Esophagus muscularis mucosa (tissue), 4 donors: ENCODE results near the gene ENPP6. TPM values are rescaled to one million over a fixed set of nuclear protein-coding genes. Genes with fewer than 3 reads are reported as not detected.

Experiments
- DNase-seq: peaks from one replicate; pipeline ENCODE4 v3.0.0-alpha.2; 2017; ENCODE audit errors: extremely low spot score
- H3K27ac ChIP-seq, 4 donors: fragments of 200-600 bp; sonication (generic); replicated peaks in 1 of 4; 1 replicate in 3 of 4; 2 replicates in 1 of 4; pipeline ENCODE4 v1.5.1; 2016 to 2019; ENCODE audit warnings: mild to moderate bottlenecking in 1 of 4
- H3K27me3 ChIP-seq, 4 donors: fragments of 200-600 bp; sonication (generic); one replicate each; pipeline versions ENCODE4 v1.5.1 to v1.6.0; 2016 to 2019
- H3K36me3 ChIP-seq, 4 donors: fragments of 200-600 bp; sonication (generic); one replicate each; pipeline ENCODE4 v1.5.1; 2016 to 2019
- H3K4me1 ChIP-seq, 4 donors: fragments of 200-600 bp; sonication (generic); one replicate each; pipeline ENCODE4 v1.5.1; 2016 to 2019
- H3K4me3 ChIP-seq, 4 donors: fragments of 200-600 bp; sonication (generic); 1 replicate in 2 of 4; 2 replicates in 2 of 4; pipeline ENCODE4 v1.5.1; 2016 to 2019; ENCODE audit warnings: mild to moderate bottlenecking in 4 of 4, moderate library complexity in 1 of 4
- H3K9me3 ChIP-seq, 4 donors: fragments of 200-600 bp; sonication (generic); 1 replicate in 3 of 4; 2 replicates in 1 of 4; pipeline ENCODE4 v1.5.1; 2016 to 2019
- EP300 ChIP-seq: sonication (generic); formaldehyde crosslinking; IDR thresholded peaks from one replicate; pipeline ENCODE4 v1.6.1; 2017; ENCODE audit warnings: antibody characterized with exemption
- POLR2A ChIP-seq: fragments of 450-650 bp; IDR thresholded peaks from one replicate; pipeline ENCODE4 v1.6.1; 2017; ENCODE audit warnings: antibody characterized with exemption, moderate library complexity, mild to moderate bottlenecking, low read depth
- POLR2AphosphoS5 ChIP-seq, 2 donors: sonication (generic); formaldehyde crosslinking; IDR thresholded peaks; one replicate each; pipeline ENCODE4 v1.6.1; 2017; ENCODE audit warnings: antibody characterized with exemption in 2 of 2
- WGBS: methylation state at CpG from one replicate; pipeline ENCODE4 v1.1.5; 2018; 5-methylcytosine and 5-hydroxymethylcytosine counted together
- intact Hi-C: fragments of 100-400 bp; cut with DNase I; formaldehyde crosslinking; loops from one replicate; pipeline ENCODE4 v1.15.1; 2023
- total RNA-seq, 4 donors: library from RNA; depleted of rRNA; stranded (reverse); fragments of >200 nt; gene quantifications; one replicate each; pipeline versions ENCODE4 v1.1.0 to v1.2.1, GENCODE V29; 2016
- TF ChIP-seq, protein P1 (sequence below), 3 experiments: fragments of 200-600 bp in 2 of 3; fragments of 450-650 bp in 1 of 3; sonication (generic) in 2 of 3; IDR thresholded peaks; one replicate each; pipeline ENCODE4 v1.5.1; 2017 to 2019; ENCODE audit warnings: antibody characterized with exemption in 3 of 3, mild to moderate bottlenecking in 2 of 3, moderate library complexity in 1 of 3

The ENPP6 gene
- total RNA-seq = 1 to 10 TPM in 1 of 4 donors, under 1 TPM in 3; 0.42 to 1.1 (median 0.92) TPM

DNA sequence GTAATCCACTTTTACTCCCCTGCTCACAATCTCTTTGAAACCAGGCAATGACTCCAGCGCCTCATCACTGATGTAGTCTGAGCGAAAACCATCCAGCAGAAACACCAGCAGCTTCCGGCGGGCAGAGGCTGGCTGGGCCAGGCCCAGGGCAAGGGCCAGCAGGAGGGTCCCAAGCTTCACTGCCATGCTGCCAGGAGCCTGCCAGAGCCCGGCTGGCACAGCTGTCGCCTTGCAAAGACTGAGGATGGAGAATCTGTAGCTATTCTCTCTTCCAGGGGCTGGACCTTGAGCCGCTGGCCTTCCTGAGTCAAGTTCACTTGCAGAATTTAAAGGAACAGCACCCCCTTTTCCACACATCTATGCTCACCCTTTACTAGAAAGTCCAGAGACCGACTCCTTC is at the start of gene ENPP6:
Gene ENPP6 (minus strand): TSS at position 240 of the 400 bp plus-strand sequence. CDS start 54 bp downstream, at position 186.
- H3K27ac ChIP-seq = no peak within 1 kb of the TSS
- H3K4me1 ChIP-seq = no peaks in the 10 kb centered on the region
- intact Hi-C loops = no loop called here
- H3K27me3 ChIP-seq = peaks cover 0 to 10% (median 0%) of the 10 kb centered on the region in 4 donors
- DNase-seq = peak; percentile 74
- H3K4me3 ChIP-seq = peak within 1 kb of the TSS in 3 of 4 donors; percentile 16 to 41 (median 20)
- TF ChIP-seq POLR2AphosphoS5 (IDR thresholded peaks at IDR 0.05) (no peak), POLR2A (no peak), EP300 (no peak)
- TF ChIP-seq, protein P1, sequence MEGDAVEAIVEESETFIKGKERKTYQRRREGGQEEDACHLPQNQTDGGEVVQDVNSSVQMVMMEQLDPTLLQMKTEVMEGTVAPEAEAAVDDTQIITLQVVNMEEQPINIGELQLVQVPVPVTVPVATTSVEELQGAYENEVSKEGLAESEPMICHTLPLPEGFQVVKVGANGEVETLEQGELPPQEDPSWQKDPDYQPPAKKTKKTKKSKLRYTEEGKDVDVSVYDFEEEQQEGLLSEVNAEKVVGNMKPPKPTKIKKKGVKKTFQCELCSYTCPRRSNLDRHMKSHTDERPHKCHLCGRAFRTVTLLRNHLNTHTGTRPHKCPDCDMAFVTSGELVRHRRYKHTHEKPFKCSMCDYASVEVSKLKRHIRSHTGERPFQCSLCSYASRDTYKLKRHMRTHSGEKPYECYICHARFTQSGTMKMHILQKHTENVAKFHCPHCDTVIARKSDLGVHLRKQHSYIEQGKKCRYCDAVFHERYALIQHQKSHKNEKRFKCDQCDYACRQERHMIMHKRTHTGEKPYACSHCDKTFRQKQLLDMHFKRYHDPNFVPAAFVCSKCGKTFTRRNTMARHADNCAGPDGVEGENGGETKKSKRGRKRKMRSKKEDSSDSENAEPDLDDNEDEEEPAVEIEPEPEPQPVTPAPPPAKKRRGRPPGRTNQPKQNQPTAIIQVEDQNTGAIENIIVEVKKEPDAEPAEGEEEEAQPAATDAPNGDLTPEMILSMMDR (IDR thresholded peaks at IDR 0.05) = no peak
- WGBS = 86% methylated on average over 8 of the region's 8 CpGs
- no peaks in the 10 kb centered on the region for H3K9me3 ChIP-seq
- no peaks in the 10 kb centered on the region for H3K36me3 ChIP-seq

DNA sequence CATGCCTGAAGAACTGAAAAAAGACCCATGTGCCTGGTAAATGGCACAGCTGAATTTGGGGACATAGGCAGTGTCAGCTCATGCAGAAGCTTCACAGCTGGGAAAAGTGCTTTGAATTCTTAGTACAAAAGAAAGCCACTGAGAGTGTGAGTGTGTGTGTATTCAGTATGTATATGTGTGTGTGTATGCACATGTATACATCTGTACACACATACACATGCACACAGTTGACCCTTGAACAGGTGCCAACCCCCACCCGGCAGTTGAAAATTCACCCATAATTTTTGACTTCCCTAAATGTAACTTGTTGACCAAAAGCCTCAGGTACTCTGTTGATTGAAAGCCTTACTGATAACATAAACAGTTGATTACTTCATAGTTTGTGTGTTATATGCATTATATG is 49.5 kb upstream of the ENPP6 start:
- peaks cover 0 to 7% (median 4%) of the 10 kb centered on the region in 4 donors for H3K4me1 ChIP-seq
- peak overlapping the region in 1 of 4 donors; percentile 21 for H3K27ac ChIP-seq
- H3K4me3 ChIP-seq = peak overlapping the region in 1 of 4 donors; percentile 33
- no peaks in the 10 kb centered on the region for H3K36me3 ChIP-seq
- H3K27me3 ChIP-seq = no peaks in the 10 kb centered on the region
- no peaks in the 10 kb centered on the region for H3K9me3 ChIP-seq
- DNase-seq = no peak
- intact Hi-C loops = no loop called here
- WGBS = 81% methylated on average over 1 of the region's 1 CpG
- TF ChIP-seq POLR2AphosphoS5 (IDR thresholded peaks at IDR 0.05) (no peak), POLR2A (no peak), EP300 (no peak)
- TF ChIP-seq, protein P1 (IDR thresholded peaks at IDR 0.05) = no peak

DNA sequence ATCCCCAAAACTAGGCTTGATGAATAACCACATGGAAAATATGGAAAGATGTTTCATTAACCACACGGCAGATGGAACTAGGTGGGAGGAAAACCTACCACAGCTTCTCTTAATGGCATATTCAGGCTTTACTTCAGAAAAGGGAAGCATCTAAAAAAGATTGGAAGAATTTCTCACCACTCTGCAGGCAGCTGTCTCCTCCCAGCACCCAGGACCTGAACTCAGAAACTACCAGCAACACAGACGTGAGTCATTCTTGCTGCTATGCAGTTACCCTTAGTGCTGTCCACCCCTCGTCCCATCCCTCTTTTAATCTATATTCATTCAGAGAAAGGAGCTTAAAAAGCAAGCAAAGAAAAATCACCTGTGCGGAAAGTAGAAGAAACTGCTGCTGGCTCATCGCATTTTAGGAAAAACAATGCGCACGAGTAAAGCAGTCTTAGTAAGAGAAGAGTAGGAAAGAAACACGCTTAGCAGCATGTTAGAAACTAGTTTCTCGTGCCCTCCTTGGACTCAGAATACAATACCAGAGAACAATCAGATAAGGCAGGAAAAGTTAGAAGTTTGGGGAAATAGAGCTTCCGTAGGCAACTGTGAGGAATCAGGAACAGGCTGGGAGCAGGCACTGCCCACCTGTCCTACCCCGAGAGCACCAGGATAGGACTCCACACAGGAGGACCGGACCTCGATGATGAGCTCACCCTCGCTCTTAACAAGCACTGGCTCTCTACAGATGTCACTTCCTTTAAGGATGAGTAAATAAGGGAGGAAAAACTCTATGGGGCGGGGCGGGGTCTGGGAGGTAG is 48.1 kb upstream of the ENPP6 start:
- WGBS = 77% methylated on average over 16 of the region's 16 CpGs
- H3K4me3 ChIP-seq = peak overlapping the region in 2 of 4 donors; percentile 6 to 15

DNA sequence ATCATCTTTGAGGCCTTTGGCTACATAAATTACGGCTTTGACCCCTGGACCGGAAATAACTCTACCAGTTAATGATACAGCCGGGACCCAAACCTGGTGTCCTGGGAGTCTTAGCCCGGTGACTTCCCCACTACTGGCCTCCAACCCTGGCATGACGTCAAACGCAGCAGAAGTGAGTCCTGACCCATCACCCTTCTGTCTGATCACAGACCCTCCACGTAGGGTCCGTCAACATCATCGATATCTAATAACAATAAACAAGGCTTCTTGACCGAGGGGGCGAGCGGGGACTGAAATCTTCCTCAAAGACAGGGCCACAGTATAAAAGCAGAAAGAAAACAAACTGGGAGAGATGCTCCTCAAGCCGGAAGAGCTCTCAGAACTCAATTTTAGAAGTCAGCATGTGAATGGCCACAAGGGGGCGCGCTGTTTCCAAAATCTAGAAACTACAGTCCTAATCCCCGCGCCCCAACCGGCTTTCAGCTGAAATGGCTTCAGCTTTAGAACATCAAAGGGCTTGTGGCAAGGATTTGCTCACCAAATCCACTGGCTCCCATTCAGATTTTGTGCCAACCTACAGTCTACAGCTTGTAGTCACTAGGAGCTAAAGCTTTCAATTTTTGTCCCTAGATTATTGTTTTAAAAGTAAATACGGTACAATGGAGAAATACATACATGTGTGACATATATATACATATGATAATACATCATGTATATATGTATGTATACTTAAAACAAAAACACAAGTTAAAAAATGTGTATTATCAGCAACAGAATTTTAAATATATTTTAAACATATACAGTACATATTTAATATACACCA is 46.4 kb upstream of the ENPP6 start:
- intact Hi-C loops = loop anchor here (2.0 to 5.0 kb wide), 3 partner anchors 213 to 383 kb away; partner anchors contain the start of genes CASP3 and PRIMPOL
- Histone ChIP-seq H3K36me3 (no peaks in the 10 kb centered on the region), H3K27me3 (no peaks in the 10 kb centered on the region), H3K27ac (no peak overlapping the region), H3K4me3 (peak overlapping the region in 1 of 4 donors; percentile 14), H3K4me1 (peaks cover 0 to 7% (median 4%) of the 10 kb centered on the region in 4 donors), H3K9me3 (no peaks in the 10 kb centered on the region)
- TF ChIP-seq POLR2AphosphoS5 (IDR thresholded peaks at IDR 0.05) = peak in 1 of 2 donors; percentile 73
- TF ChIP-seq POLR2A = no peak
- no peak for TF ChIP-seq EP300
- TF ChIP-seq, protein P1 (IDR thresholded peaks at IDR 0.05) = peak; percentile 85 to 91 (median 91)
- peak; percentile 98 for DNase-seq
- WGBS = 18% methylated on average over 15 of the region's 19 CpGs

More for the DNA sequence above, 48.1 kb upstream of the ENPP6 start:
- TF ChIP-seq POLR2AphosphoS5 (IDR thresholded peaks at IDR 0.05) (peak in 1 of 2 donors; percentile 40), EP300 (no peak)
- TF ChIP-seq, protein P1 (IDR thresholded peaks at IDR 0.05) = no peak
- Histone ChIP-seq H3K27ac (peak overlapping the region in 1 of 4 donors; percentile 3), H3K4me1 (peaks cover 0 to 7% (median 4%) of the 10 kb centered on the region in 4 donors), H3K36me3 (no peaks in the 10 kb centered on the region), H3K27me3 (no peaks in the 10 kb centered on the region), H3K9me3 (no peaks in the 10 kb centered on the region)
- intact Hi-C loops = loop anchor here (2.0 kb wide), 1 partner anchor 273 kb away; no protein-coding TSS in a partner anchor
- no peak for DNase-seq
